ENCODE results near the gene C9orf72.

GRCh38 chr9:27518006-27518405 lies 55.3 kb downstream of the C9orf72 start:
- TF ChIP-seq ELF4 (IDR thresholded peaks at IDR 0.05) (no peak), NFRKB (IDR thresholded peaks at IDR 0.05) (no peak), SP1 (IDR thresholded peaks at IDR 0.05) (no peak)

All from HEK293T (cell line).